ENCODE data around the gene DAPK1. TPM values are rescaled to one million over a fixed set of nuclear protein-coding genes. Genes with fewer than 3 reads are reported as not detected.

Gene DAPK1
- total and polyA plus RNA-seq, 10 of the 15 experiments (the other 5 are each of a cell fraction or from before 2014, with no cell fraction given) = 8.2 to 94.7 (median 51.6) TPM

DNA sequence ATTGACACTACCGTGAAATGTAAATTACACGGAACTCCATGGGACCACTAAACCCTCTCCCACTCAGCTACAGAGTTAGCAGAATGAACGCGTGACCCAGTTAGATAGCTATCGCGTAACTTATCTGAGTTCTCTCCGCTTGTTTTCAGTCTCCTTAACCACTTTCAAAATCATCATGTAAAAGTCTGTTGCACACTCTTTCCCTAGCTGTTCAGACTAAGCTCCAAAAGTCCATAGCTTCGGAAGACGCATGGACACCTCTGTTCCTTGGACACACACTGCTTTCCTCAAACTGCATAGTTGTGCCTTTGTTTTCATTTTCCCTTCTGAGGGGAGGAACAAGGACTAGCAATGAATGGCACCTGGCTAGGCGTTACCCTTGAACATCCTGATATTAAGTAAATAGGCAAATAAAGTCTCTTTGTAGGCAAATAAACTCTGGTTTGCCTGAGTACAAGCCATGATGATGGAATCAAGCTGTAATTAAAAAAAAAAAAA is 83.3 kb downstream of the DAPK1 start:
- FAIRE-seq (no peak), DNase-seq (ENCODE audit: low read depth, low spot score) (no peak), ATAC-seq (no peak)
- Histone ChIP-seq H3K9ac (ENCODE audit: control insufficient read depth, insufficient read depth, low read length) (no peak overlapping the region), H3K79me2 (ENCODE audit: control insufficient read depth, insufficient read depth, low read length) (peaks cover 6% of the 10 kb centered on the region), H3K36me3 (ENCODE audit: control insufficient read depth in 2 of 2, insufficient read depth in 2 of 2, low read length in 1 of 2) (no peaks in the 10 kb centered on the region; a peak in 2 of 4 replicates), H3K9me3 (replicated peaks; ENCODE audit: control insufficient read depth, insufficient read depth, low read length) (no peaks in the 10 kb centered on the region), H3K4me3 (no peak overlapping the region), H3K27me3 (replicated peaks in 1 of 2; ENCODE audit: control insufficient read depth in 2 of 2, insufficient read depth in 2 of 2, low read length in 1 of 2) (no peaks in the 10 kb centered on the region), H2AFZ (ENCODE audit: control insufficient read depth, low read depth, low read length) (no peak overlapping the region), H3K4me2 (ENCODE audit: control insufficient read depth, insufficient read depth) (no peak overlapping the region), H3K4me1 (ENCODE audit: control insufficient read depth, insufficient read depth, low read length) (peaks cover 20% of the 10 kb centered on the region), H3K27ac (ENCODE audit: control insufficient read depth, insufficient read depth) (no peak overlapping the region), H4K20me1 (ENCODE audit: control insufficient read depth, insufficient read depth) (no peaks in the 10 kb centered on the region)
- SMC1A ChIA-PET (ENCODE audit: uncharacterized antibody, unreplicated experiment) = interaction anchor here (0.8 to 5.8 kb wide), 12 partner anchors 11 to 119 kb away, joined by 3 to 66 read pairs (median 4); partner anchors contain the start of gene DAPK1
- 77% methylated on average over 10 of the region's 10 CpGs for WGBS (ENCODE audit: insufficient coverage, insufficient replicate concordance, low lambda C conversion rate, missing lambda C conversion rate)
- POLR2A ChIA-PET = interaction anchor here (1.3 to 3.1 kb wide), 5 partner anchors 12 to 82 kb away, joined by 3 to 16 read pairs (median 5); partner anchors contain the start of gene DAPK1
- RAD21 ChIA-PET (ENCODE audit: unreplicated experiment) = interaction anchor here (1.1 to 2.7 kb wide), 11 partner anchors 9 to 117 kb away, joined by 3 to 14 read pairs (median 5); no protein-coding TSS in a partner anchor
- no peak for TF ChIP-seq NFYB (IDR thresholded peaks at IDR 0.05; ENCODE audit: insufficient read depth, low read depth, low read length)
- no peak for TF ChIP-seq CBX5 (IDR thresholded peaks at IDR 0.05; ENCODE audit: low read depth)
- TF ChIP-seq, protein P1, sequence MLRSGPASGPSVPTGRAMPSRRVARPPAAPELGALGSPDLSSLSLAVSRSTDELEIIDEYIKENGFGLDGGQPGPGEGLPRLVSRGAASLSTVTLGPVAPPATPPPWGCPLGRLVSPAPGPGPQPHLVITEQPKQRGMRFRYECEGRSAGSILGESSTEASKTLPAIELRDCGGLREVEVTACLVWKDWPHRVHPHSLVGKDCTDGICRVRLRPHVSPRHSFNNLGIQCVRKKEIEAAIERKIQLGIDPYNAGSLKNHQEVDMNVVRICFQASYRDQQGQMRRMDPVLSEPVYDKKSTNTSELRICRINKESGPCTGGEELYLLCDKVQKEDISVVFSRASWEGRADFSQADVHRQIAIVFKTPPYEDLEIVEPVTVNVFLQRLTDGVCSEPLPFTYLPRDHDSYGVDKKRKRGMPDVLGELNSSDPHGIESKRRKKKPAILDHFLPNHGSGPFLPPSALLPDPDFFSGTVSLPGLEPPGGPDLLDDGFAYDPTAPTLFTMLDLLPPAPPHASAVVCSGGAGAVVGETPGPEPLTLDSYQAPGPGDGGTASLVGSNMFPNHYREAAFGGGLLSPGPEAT (IDR thresholded peaks at IDR 0.05; ENCODE audit: low read depth) = no peak
- intact Hi-C loops (cut with micrococcal nuclease; ENCODE audit: unreplicated experiment) (no loop called here), in situ Hi-C loops (cut with MboI) (no loop called here)
- CTCF ChIA-PET = interaction anchor here (0.5 to 5.0 kb wide), 2 partner anchors 11 to 20 kb away, joined by 3 to 23 read pairs; no protein-coding TSS in a partner anchor
- BruUV-seq (replicated peaks) = no TSS peak

DNA sequence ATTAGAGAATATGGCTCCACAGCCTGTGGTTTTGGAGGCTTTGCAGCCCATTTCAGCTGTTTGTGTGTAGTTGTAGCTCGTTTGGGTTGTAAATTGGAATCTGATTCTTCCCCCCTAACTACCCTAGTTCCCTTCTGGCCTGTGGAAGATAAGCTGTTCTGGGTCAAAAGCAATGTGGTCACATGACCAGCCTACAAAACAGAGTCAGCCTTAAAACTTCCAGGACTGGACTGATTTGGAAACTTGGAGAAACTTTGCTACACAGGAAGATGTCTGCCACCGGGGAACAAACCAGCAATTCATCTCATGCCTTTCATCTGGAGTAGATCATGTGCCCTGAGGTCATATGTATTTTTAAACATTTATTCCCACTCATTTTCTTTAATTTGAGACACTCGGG is 83.8 kb downstream of the DAPK1 start:
- peaks cover 6% of the 10 kb centered on the region for H3K79me2 ChIP-seq (ENCODE audit: control insufficient read depth, insufficient read depth, low read length)
- ChIA-PET SMC1A (ENCODE audit: uncharacterized antibody, unreplicated experiment) (interaction anchor here (1.0 to 5.8 kb wide), 5 partner anchors 10 to 24 kb away, joined by 4 to 66 read pairs (median 5); no protein-coding TSS in a partner anchor), POLR2A (interaction anchor here (1.3 to 3.1 kb wide), 4 partner anchors 12 to 83 kb away, joined by 3 to 16 read pairs (median 8); partner anchors contain the start of gene DAPK1), RAD21 (ENCODE audit: unreplicated experiment) (interaction anchor here (1.1 to 2.7 kb wide), 6 partner anchors 12 to 82 kb away, joined by 3 to 14 read pairs (median 8); no protein-coding TSS in a partner anchor), CTCF (interaction anchor here (5.0 kb wide), 1 partner anchor 12 kb away, joined by 23 read pairs; no protein-coding TSS in a partner anchor)
- DNase-seq (ENCODE audit: low read depth, low spot score) (no peak), ATAC-seq (no peak), FAIRE-seq (no peak)
- intact Hi-C loops (cut with micrococcal nuclease; ENCODE audit: unreplicated experiment) = no loop called here
- H3K9me3 ChIP-seq (replicated peaks; ENCODE audit: control insufficient read depth, insufficient read depth, low read length) = no peaks in the 10 kb centered on the region
- no peak overlapping the region for H3K4me3 ChIP-seq
- no peak overlapping the region for H2AFZ ChIP-seq (ENCODE audit: control insufficient read depth, low read depth, low read length)
- BruUV-seq (replicated peaks) = no TSS peak
- 63% methylated on average over 3 of the region's 3 CpGs for WGBS (ENCODE audit: insufficient coverage, insufficient replicate concordance, low lambda C conversion rate, missing lambda C conversion rate)
- H3K9ac ChIP-seq (ENCODE audit: control insufficient read depth, insufficient read depth, low read length) = no peak overlapping the region
- no peaks in the 10 kb centered on the region; a peak in 2 of 4 replicates for H3K36me3 ChIP-seq (ENCODE audit: control insufficient read depth in 2 of 2, insufficient read depth in 2 of 2, low read length in 1 of 2)
- in situ Hi-C loops (cut with MboI) = no loop called here
- H3K4me1 ChIP-seq (ENCODE audit: control insufficient read depth, insufficient read depth, low read length) = peaks cover 20% of the 10 kb centered on the region
- no peak overlapping the region for H3K4me2 ChIP-seq (ENCODE audit: control insufficient read depth, insufficient read depth)
- H3K27ac ChIP-seq (ENCODE audit: control insufficient read depth, insufficient read depth) = no peak overlapping the region
- no peaks in the 10 kb centered on the region for H3K27me3 ChIP-seq (replicated peaks in 1 of 2; ENCODE audit: control insufficient read depth in 2 of 2, insufficient read depth in 2 of 2, low read length in 1 of 2)
- no peaks in the 10 kb centered on the region for H4K20me1 ChIP-seq (ENCODE audit: control insufficient read depth, insufficient read depth)
- TF ChIP-seq, protein P2, sequence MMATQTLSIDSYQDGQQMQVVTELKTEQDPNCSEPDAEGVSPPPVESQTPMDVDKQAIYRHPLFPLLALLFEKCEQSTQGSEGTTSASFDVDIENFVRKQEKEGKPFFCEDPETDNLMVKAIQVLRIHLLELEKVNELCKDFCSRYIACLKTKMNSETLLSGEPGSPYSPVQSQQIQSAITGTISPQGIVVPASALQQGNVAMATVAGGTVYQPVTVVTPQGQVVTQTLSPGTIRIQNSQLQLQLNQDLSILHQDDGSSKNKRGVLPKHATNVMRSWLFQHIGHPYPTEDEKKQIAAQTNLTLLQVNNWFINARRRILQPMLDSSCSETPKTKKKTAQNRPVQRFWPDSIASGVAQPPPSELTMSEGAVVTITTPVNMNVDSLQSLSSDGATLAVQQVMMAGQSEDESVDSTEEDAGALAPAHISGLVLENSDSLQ (IDR thresholded peaks at IDR 0.05) = no peak
- TF ChIP-seq BACH1 (IDR thresholded peaks at IDR 0.05; ENCODE audit: borderline replicate concordance) (no peak), NFXL1 (IDR thresholded peaks at IDR 0.05; ENCODE audit: borderline replicate concordance) (no peak), SUZ12 (IDR thresholded peaks at IDR 0.05; ENCODE audit: unreplicated experiment) (no peak), ASH2L (IDR thresholded peaks at IDR 0.05; ENCODE audit: borderline replicate concordance, low read depth) (no peak), FOXM1 (IDR thresholded peaks at IDR 0.05; ENCODE audit: low read depth, low read length) (no peak)
